GM12878 (cell line): ENCODE measurements around the gene CTIF. TPM values are rescaled to one million over a fixed set of nuclear protein-coding genes. Genes with fewer than 3 reads are reported as not detected.

Source experiments
- ATAC-seq: fragments of 200-7000 bp; cut with Tn5 transposase; 3 replicates; pipeline ENCODE4 v1.9.1; 2020; ENCODE audit warnings: mild to moderate bottlenecking, moderate library complexity
- BruUV-seq: library from RNA; stranded (reverse); fragments of 400-500 nt; replicated peaks from 2 replicates; lab custom pipeline; 2021; lab: Mats Ljungman, UMichigan
- CTCF ChIA-PET: fragments of 300-600 bp; sonication (Branson Sonifier 250); formaldehyde crosslinking; extraction: SDS; loops from one replicate; lab custom pipeline; 2021; ENCODE audit warnings: inconsistent platforms; lab: Yijun Ruan, JAX
- POLR2A ChIA-PET: fragments of 350-600 bp; formaldehyde crosslinking; extraction: SDS; loops from one replicate; lab custom pipeline; 2021; ENCODE audit warnings: inconsistent platforms; lab: Charles Lee
- RAD21 ChIA-PET: fragments of 300-600 bp; sonication (Branson Sonifier 250); formaldehyde crosslinking; loops from one replicate; lab custom pipeline; 2023; ENCODE audit warnings: antibody characterized with exemption; ENCODE audit not compliant: unreplicated experiment; lab: Charles Lee
- SMC1A ChIA-PET: fragments of 300-600 bp; sonication (Branson Sonifier 250); formaldehyde crosslinking; loops from one replicate; lab custom pipeline; 2023; ENCODE audit not compliant: unreplicated experiment, uncharacterized antibody; lab: Charles Lee
- DNase-seq: peaks from one replicate; pipeline ENCODE4 v3.0.0-alpha.2; 2011; ENCODE audit warnings: low read depth, low spot score
- FAIRE-seq: peaks from 3 replicates; lab custom pipeline; 2011; peaks lifted over from hg19 to GRCh38; lab: Jason Lieb, UNC
- H2AFZ ChIP-seq: 2 replicates; pipeline ENCODE4 v1.6.0; 2011; ENCODE audit warnings: low read depth, low read length, control low read depth; ENCODE audit not compliant: control insufficient read depth
- H3K27ac ChIP-seq: 2 replicates; pipeline ENCODE4 v1.5.1; 2011; ENCODE audit warnings: control low read depth; ENCODE audit not compliant: control insufficient read depth, insufficient read depth
- H3K27me3 ChIP-seq, 2 experiments: replicated peaks in 1 of 2; 2 replicates each; pipeline versions ENCODE4 v1.6.0 to v1.6.1; 2011; ENCODE audit warnings: low read length in 1 of 2; ENCODE audit not compliant: control insufficient read depth in 2 of 2, insufficient read depth in 2 of 2
- H3K36me3 ChIP-seq, 2 experiments: 2 replicates each; pipeline ENCODE4 v1.5.1; 2011; ENCODE audit warnings: low read length in 1 of 2; ENCODE audit not compliant: control insufficient read depth in 2 of 2, insufficient read depth in 2 of 2
- H3K4me1 ChIP-seq: 2 replicates; pipeline ENCODE4 v1.6.1; 2011; ENCODE audit warnings: mild to moderate bottlenecking, low read length, moderate library complexity, mixed read lengths; ENCODE audit not compliant: control insufficient read depth, insufficient read depth
- H3K4me2 ChIP-seq: 2 replicates; pipeline ENCODE4 v1.6.0; 2011; ENCODE audit warnings: control low read depth; ENCODE audit not compliant: control insufficient read depth, insufficient read depth
- H3K4me3 ChIP-seq: fragments of 200-600 bp; sonication (generic); 2 replicates; pipeline ENCODE4 v1.5.1; 2016
- H3K79me2 ChIP-seq: 2 replicates; pipeline ENCODE4 v1.6.0; 2011; ENCODE audit warnings: low read length; ENCODE audit not compliant: control insufficient read depth, insufficient read depth
- H3K9ac ChIP-seq: 2 replicates; pipeline ENCODE4 v1.8.0; 2011; ENCODE audit warnings: low read length, control low read depth, mixed read lengths; ENCODE audit not compliant: control insufficient read depth, insufficient read depth
- H3K9me3 ChIP-seq: replicated peaks from 3 replicates; pipeline ENCODE4 v1.5.1; 2011; ENCODE audit warnings: mild to moderate bottlenecking, low read length; ENCODE audit not compliant: control insufficient read depth, insufficient read depth
- H4K20me1 ChIP-seq: 2 replicates; pipeline ENCODE4 v1.6.0; 2011; ENCODE audit not compliant: control insufficient read depth, insufficient read depth
- ATF7 ChIP-seq: fragments of 450-650 bp; IDR thresholded peaks from 2 replicates; pipeline ENCODE4 v1.6.1; 2016; ENCODE audit warnings: low read depth, mild to moderate bottlenecking
- CREB1 ChIP-seq: IDR thresholded peaks from 2 replicates; pipeline ENCODE4 v1.6.1; 2012; ENCODE audit warnings: low read depth, mild to moderate bottlenecking, inconsistent platforms
- EZH2 ChIP-seq: IDR thresholded peaks from 2 replicates; pipeline ENCODE4 v1.6.1; 2012; ENCODE audit warnings: low read depth, mild to moderate bottlenecking, control low read depth, inconsistent platforms, low read length, borderline replicate concordance; ENCODE audit not compliant: control insufficient read depth
- FOS ChIP-seq: IDR thresholded peaks from 3 replicates; pipeline ENCODE4 v1.6.1; 2011; ENCODE audit warnings: borderline replicate concordance; ENCODE audit not compliant: insufficient read length; ENCODE audit errors: extremely low read depth
- FOXM1 ChIP-seq: IDR thresholded peaks from 2 replicates; pipeline ENCODE4 v1.6.1; 2012; ENCODE audit warnings: low read depth, mild to moderate bottlenecking, inconsistent platforms, low read length, moderate library complexity
- GABPA ChIP-seq: IDR thresholded peaks from 2 replicates; pipeline ENCODE4 v1.6.1; 2014; ENCODE audit warnings: antibody characterized with exemption, low read depth, mild to moderate bottlenecking, inconsistent platforms
- HDGF ChIP-seq: fragments of 450-650 bp; IDR thresholded peaks from 2 replicates; pipeline ENCODE4 v1.6.1; 2016; ENCODE audit warnings: antibody characterized with exemption
- MTA2 ChIP-seq: fragments of 450-650 bp; IDR thresholded peaks from 2 replicates; pipeline ENCODE4 v1.6.1; 2016; ENCODE audit warnings: low read depth, mild to moderate bottlenecking, moderate library complexity
- RCOR1 ChIP-seq: conservative IDR thresholded peaks from 2 replicates; pipeline ENCODE4 v1.6.1; 2012; ENCODE audit warnings: low read depth, low read length, improper control_type of control experiment
- SUPT20H ChIP-seq: IDR thresholded peaks from 2 replicates; pipeline ENCODE4 v1.6.1; 2011; ENCODE audit warnings: low read depth, mild to moderate bottlenecking, low read length, moderate library complexity, borderline replicate concordance; ENCODE audit not compliant: control insufficient read depth
- WRNIP1 ChIP-seq: IDR thresholded peaks from 2 replicates; pipeline ENCODE4 v1.6.1; 2011; ENCODE audit warnings: low read depth, low read length, improper control_type of control experiment, borderline replicate concordance
- WGBS: methylation state at CpG from one replicate; pipeline ENCODE4 v1.1.6; 2016; ENCODE audit warnings: low lambda C conversion rate; ENCODE audit not compliant: insufficient replicate concordance, insufficient coverage; ENCODE audit errors: missing lambda C conversion rate; 5-methylcytosine and 5-hydroxymethylcytosine counted together
- in situ Hi-C: fragments of 300-500 bp; cut with MboI; formaldehyde crosslinking; loops from 9 replicates; pipeline ENCODE4 v1.14.3; 2018; ENCODE audit warnings: mixed read lengths
- intact Hi-C: fragments of 100-400 bp; cut with micrococcal nuclease; formaldehyde crosslinking; loops from one replicate; pipeline ENCODE4 v1.14.2; 2022; ENCODE audit not compliant: unreplicated experiment
- polyA plus RNA-seq, 11 experiments: library from polyadenylated mRNA; depleted of rRNA in 4 of 11; unstranded in 6 of 11; stranded (reverse) in 5 of 11; fragments of >200 nt; fragmentation: Nextera tagmentation in 4 of 11; fragmentation: Illumina TruSeq in 1 of 11; extraction: Ambion mirVana in 4 of 11; extraction: Trizol in 1 of 11; gene quantifications; 1 replicate in 1 of 11; 2 replicates in 10 of 11; pipeline versions ENCODE4 v1.2.1 to v1.2.3, GENCODE V29; 2011 to 2016; ENCODE audit warnings: inconsistent platforms in 2 of 11, missing spikeins in 2 of 11, low read depth in 1 of 11
- total RNA-seq, 4 experiments: library from RNA; depleted of rRNA in 3 of 4; stranded (reverse); fragments of >200 nt in 3 of 4; fragmentation: Illumina TruSeq in 1 of 4; extraction: Trizol in 1 of 4; gene quantifications; 2 replicates each; pipeline versions ENCODE4 v1.2.1 to v1.2.3, GENCODE V29; 2013 to 2021

Gene CTIF
- total and polyA plus RNA-seq, 10 of the 15 experiments (the other 5 are each of a cell fraction or from before 2014, with no cell fraction given), result 0.06 to 11.6 (median 2.5) TPM

GRCh38 chr18:48576457-48576771 is 37.6 kb downstream of the CTIF start:
- TF ChIP-seq HDGF, result no peak
- no peak for TF ChIP-seq SUPT20H
- no peak for TF ChIP-seq EZH2
- no peak for TF ChIP-seq GABPA
- no peak for TF ChIP-seq FOS
- no peak for TF ChIP-seq CREB1
- no peak for TF ChIP-seq WRNIP1
- Histone ChIP-seq H3K4me1 (no peaks in the 10 kb centered on the region), H3K4me2 (no peak overlapping the region), H3K9me3 (no peaks in the 10 kb centered on the region; the same call in 2 of the 3 replicates), H3K4me3 (no peak overlapping the region), H3K79me2 (no peaks in the 10 kb centered on the region), H3K27me3 (no peaks in the 10 kb centered on the region), H4K20me1 (no peaks in the 10 kb centered on the region), H3K27ac (no peak overlapping the region), H2AFZ (no peak overlapping the region), H3K9ac (no peak overlapping the region), H3K36me3 (no peaks in the 10 kb centered on the region)
- intact Hi-C loops, result no loop called here
- WGBS, result 87% methylated on average over 11 of the region's 11 CpGs
- BruUV-seq, result no TSS peak
- in situ Hi-C loops, result no loop called here
- DNase-seq, result no peak
- ATAC-seq, result no peak
- ChIA-PET CTCF (no interaction called here), RAD21 (no interaction called here), POLR2A (no interaction called here), SMC1A (no interaction called here)
- no peak for FAIRE-seq

- H3K27me3 ChIP-seq, result no peaks in the 10 kb centered on the region
- H3K4me1 ChIP-seq, result no peaks in the 10 kb centered on the region
- H3K9ac ChIP-seq, result no peak overlapping the region
- intact Hi-C loops, result no loop called here
- 64% methylated on average over 5 of the region's 5 CpGs for whole genome bisulfite sequencing
- no peak overlapping the region for H3K4me3 ChIP-seq
- ChIA-PET POLR2A (no interaction called here), SMC1A (no interaction called here), CTCF (no interaction called here), RAD21 (no interaction called here)
- no peak overlapping the region for H3K27ac ChIP-seq
- H2AFZ ChIP-seq, result no peak overlapping the region
- in situ Hi-C loops, result no loop called here
- H3K9me3 ChIP-seq, result no peaks in the 10 kb centered on the region; the same call in 2 of the 3 replicates
- no peak for FAIRE-seq
- TF ChIP-seq ATF7, result no peak
- no peak for TF ChIP-seq RCOR1
- TF ChIP-seq MTA2, result no peak
- no peak for TF ChIP-seq FOXM1
- no peaks in the 10 kb centered on the region for H4K20me1 ChIP-seq
- H3K4me2 ChIP-seq, result no peak overlapping the region
- DNase-seq, result no peak
- BruUV-seq, result no TSS peak
- H3K36me3 ChIP-seq, result no peaks in the 10 kb centered on the region
- no peak for ATAC-seq
- H3K79me2 ChIP-seq, result no peaks in the 10 kb centered on the region
Observed at GRCh38 chr18:48577478-48578190, 38.8 kb downstream of the CTIF start.
